Endometrial microvascular endothelial cells (primary cell): ENCODE data around the gene SLC25A42. TPM values are rescaled to one million over a fixed set of nuclear protein-coding genes. Genes with fewer than 3 reads are reported as not detected.
"Not testable (repeated sequence)": the region's sequence is repeated elsewhere in the genome, so short reads cannot be mapped to it uniquely, and the experiment has no call there.

Source experiments
- in situ Hi-C: cut with HindIII; loops from 2 replicates; pipeline ENCODE4 v1.10.0; 2017; ENCODE audit warnings: low sequenced_read_pairs, low pct_unique_long_range_greater_than_20kb; ENCODE audit errors: inconsistent ontology term
- total RNA-seq: library from RNA; depleted of rRNA; stranded (reverse); fragments of >200 nt; gene quantifications from one replicate; pipeline ENCODE4 v1.2.3, GENCODE V29; 2015; ENCODE audit errors: inconsistent ontology term

SLC25A42 gene
- total RNA-seq, 1 donor from 2014 or later: 1.2 TPM

DNA sequence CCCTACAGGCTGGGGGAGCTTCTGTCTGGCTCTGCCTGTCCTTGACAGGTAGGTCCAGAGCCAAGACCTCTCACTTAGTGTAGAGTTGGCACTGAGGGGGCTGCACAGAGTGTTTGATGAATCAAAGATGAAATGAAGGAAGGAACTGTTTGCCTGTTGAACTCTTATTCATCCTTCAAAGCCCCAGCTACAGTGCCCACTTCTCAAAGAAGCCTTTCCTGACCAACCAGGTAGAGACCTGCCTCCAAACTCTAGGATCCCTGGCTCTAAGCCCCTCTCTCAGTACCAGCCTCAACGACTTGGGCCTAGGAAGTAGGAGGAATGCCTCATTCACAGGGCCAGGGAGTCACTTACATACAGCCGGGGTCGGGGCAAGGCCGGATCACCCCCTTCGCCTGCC, 83.5 kb downstream of the SLC25A42 start:
- in situ Hi-C loops: no loop called here

DNA sequence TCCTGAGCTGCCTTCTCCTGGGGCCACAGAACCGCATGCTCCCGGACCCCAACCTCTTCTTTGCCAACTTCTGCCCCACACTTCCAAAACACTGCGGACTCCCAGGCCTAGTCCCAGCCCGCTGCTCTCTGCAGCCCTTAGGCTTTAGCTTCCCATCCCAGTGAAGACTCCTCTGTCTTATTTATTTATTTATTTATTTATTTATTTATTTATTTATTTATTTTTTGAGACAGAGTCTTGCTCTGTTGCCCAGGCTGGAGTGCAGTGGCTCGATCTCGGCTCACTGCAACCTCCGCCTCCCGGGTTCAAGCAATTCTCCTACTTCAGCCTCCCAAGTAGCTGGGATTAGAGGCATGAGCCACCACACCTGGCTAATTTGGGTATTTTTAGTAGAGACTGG, 84.7 kb downstream of the SLC25A42 start:
- in situ Hi-C loops: not testable (repeated sequence)

DNA sequence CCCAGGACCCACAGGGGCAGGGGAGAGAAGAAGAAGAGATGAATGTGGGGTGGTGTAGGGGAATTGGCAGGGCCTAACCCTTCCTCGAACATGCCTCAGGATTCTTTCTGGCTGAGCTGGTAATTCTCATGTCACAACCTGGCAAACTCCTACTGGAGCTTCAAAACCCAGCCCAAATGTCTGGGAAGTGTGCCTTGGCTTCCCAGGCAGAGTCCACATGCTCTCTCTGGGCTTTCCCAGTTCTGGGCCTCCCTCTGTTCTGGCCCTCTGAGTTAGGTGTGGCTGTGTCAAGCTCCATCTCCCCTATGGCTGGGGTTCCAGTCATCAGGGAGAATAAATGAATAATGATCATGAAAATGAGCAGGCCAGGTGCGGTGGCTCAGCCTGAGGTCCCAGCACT, 85.6 kb downstream of the SLC25A42 start:
- in situ Hi-C loops: no loop called here

DNA sequence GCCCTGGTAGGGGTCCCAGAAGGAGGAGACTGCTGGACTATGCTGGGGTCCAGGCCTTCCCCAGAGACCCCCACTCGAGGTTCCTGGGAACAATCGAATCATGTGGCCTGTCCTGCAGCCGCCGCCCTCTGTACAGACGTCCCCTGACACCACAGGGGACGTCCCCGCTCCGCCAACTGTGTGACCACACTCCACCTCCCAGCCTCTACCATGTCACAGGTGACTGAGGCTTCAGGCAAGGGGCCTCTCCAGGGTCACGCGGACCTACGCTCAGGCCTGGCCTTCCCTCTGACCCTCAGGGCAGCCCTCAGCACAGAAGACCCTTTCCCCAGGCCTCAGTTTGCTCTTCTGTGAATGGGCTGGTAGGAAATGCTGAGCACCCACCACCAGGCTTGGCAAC, 87.6 kb downstream of the SLC25A42 start:
- in situ Hi-C loops: no loop called here

GRCh38 chr19:19152668-19153384, 89.0 kb downstream of the SLC25A42 start:
- in situ Hi-C loops: no loop called here

DNA sequence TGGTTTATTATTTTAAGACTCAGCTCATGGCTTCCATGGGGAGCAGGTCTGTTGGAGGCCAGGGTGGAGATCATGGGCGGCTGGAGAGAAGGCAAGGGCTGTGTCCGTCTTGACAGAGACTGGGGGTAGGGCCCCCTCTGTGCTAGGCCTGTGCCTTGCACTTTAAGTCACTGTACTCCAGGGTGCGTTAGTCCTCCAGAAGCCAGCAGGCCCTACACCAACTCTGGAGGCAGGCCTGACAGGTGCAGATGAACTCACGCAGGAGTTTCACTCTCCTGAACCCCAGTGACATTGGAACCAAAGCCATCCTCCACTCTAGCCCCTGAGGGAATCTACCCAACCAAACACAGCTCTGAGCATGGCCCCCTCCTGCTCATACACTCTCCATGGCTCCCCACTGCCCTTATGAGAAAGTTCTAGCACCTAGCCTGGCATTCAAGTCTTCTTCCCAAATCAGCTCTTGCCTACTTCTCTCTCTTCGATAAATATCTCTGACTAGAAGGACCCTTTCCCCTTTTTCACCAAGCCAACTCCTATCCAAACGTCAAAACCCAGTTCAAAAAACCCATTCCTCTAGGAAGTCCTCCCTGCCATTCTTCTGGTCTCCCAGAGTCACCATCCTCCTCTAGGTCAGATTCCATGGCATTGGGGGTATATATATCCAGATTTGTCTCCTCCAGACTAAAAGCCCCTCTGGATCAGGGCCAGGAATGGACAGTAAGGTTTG, 91.1 kb downstream of the SLC25A42 start:
- in situ Hi-C loops: no loop called here

DNA sequence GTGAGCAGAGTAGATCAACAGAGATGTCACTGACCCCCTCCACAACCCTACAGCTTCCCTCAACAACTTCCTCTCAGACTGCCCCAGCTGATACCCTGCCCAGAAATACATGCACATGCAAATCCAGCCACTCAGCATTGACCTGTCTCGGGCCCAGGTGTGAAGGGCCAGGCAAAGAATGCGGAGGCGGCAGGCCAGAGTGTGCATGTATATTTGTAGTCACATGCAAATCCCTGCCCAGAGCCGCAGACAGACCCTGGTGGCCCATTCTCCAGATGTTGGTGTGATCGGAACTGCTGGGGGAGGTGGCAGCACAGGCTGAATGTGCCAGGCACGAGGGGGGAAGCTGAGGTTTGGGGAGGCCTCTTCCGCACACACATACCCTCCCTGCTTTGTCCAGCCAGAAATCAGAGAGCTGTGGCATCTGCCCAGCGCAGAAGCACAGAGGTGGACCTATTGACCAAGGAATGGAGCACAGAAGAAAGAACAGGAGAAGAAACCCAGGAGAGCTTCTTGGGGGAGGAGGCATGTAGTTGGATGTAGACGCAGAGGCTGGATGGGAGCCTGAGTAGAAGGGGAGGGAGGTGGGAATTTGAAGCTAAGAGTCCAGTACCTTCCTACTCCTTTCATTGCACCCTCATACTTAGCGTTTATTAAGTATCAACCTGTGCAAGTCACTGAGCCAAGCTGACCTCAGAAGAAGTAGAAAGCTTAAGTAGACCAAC, 91.9 kb downstream of the SLC25A42 start:
- in situ Hi-C loops: no loop called here

DNA sequence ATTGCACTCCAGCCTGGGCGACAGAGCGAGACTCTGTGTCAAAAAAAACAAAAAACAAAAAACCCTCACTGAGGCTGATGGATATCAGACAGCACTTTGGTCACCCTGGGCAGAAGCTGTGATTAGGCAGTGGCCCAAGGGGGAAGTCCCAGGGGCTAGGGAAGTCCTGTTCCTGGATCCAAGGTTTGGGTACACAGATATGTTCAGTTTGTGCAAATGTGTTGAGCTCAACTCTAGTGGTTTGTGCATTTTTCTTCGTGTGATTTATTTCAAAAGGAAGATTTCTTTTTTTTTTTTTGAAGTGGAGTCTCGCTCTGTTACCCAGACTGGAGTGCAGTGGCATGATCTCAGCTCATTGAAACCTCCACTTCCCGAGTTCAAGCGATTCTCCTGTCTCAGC, 94.0 kb downstream of the SLC25A42 start:
- in situ Hi-C loops: no loop called here

- in situ Hi-C loops: no loop called here
These were observed 95.7 kb downstream of the SLC25A42 start for GRCh38 chr19:19159534-19159933.

DNA sequence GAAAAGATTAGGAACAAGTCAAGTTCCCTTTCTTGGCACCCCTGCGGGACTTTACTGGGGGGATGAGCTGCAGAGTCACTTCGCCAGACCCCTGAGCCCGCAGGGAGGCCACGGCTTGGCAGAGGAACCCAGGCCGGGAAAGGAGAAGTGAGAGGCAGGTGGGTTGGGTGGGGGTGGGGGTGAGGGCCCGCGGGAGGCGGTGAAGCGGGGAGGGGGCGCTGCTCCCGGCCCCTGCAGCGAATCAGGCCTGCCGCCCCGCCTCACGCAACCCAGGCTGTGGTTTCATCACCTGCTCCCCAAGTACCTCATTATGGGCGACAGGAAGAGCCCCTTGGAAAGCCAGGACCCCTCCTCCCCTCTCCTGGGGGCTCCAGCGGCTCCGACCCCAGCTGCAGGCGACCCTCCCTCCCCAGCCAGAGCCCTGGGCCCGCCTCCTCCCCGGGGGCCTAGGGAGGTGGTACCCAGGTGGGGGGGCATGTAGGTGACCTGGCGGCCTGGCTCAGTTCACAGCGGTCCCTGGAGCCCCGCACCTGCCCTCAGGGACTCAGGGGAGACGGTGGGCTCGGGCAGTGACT, 96.8 kb downstream of the SLC25A42 start:
- in situ Hi-C loops: no loop called here

DNA sequence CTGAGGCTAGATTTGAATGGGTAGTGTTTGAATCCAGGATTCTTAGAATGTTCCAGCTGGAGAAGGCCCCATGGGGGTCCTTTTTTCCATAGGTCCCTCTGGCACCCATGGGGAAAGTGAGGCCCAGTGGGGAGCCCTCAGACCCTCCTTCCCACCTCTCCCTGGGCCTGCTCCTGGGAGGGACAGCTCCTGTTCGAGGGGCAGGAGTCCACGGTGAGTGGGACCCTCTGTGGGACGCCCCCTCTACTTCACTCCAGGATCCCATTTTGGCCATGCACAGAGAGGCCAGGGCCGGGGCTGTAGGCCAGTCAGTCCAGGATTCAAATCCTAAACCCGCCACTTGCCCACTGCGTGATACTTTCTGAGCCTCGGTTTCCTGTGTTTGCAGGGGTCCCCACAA, 98.7 kb downstream of the SLC25A42 start:
- in situ Hi-C loops: no loop called here

Other genes with a start within 250 kb of the SLC25A42 start
- gene UPF1, start 232.0 kb upstream of the SLC25A42 start, total RNA-seq: 51.3 TPM
- not detected for gene CERS1, start 167.8 kb upstream of the SLC25A42 start, total RNA-seq
- 281 TPM for gene COPE, start 144.6 kb upstream of the SLC25A42 start, total RNA-seq
- gene DDX49, start 144.3 kb upstream of the SLC25A42 start, total RNA-seq: 97.8 TPM
- gene HOMER3, start 122.8 kb upstream of the SLC25A42 start, total RNA-seq: 80.6 TPM
- 19.5 TPM for gene SUGP2, start 30.5 kb upstream of the SLC25A42 start, total RNA-seq
- gene ARMC6, start 30.4 kb upstream of the SLC25A42 start, total RNA-seq: 63.6 TPM
- 25.1 TPM for gene TMEM161A, start 74.5 kb downstream of the SLC25A42 start, total RNA-seq
- gene MEF2B, start 106.3 kb downstream of the SLC25A42 start, total RNA-seq: not detected
- gene BORCS8, start 128.2 kb downstream of the SLC25A42 start, total RNA-seq: 32.5 TPM
- 72.9 TPM for gene RFXANK, start 128.3 kb downstream of the SLC25A42 start, total RNA-seq
- 25.8 TPM for gene NR2C2AP, start 139.4 kb downstream of the SLC25A42 start, total RNA-seq
- gene NCAN, start 148.0 kb downstream of the SLC25A42 start, total RNA-seq: not detected
- not detected for gene TM6SF2, start 209.3 kb downstream of the SLC25A42 start, total RNA-seq